VCaP (cell line): ENCODE measurements around the gene GDF2.

Source experiments
- H3K27ac ChIP-seq: fragments of 450-650 bp; 2 replicates; pipeline ENCODE4 v1.5.1; 2017
- CTCF ChIP-seq: fragments of 450-650 bp; conservative IDR thresholded peaks from 2 replicates; pipeline ENCODE4 v1.5.1; 2017; ENCODE audit warnings: mild to moderate bottlenecking, moderate library complexity

The GDF2 gene

GRCh38 chr10:47340608-47341170 lies 18.4 kb downstream of the GDF2 start:
- H3K27ac ChIP-seq: no peak overlapping the region
- peak; percentile 91 for TF ChIP-seq CTCF

GRCh38 chr10:47344996-47345870 lies 23.0 kb downstream of the GDF2 start:
- TF ChIP-seq CTCF: no peak
- H3K27ac ChIP-seq: no peak overlapping the region

- no peak for TF ChIP-seq CTCF
Measured at GRCh38 chr10:47346581-47347302, 24.5 kb downstream of the GDF2 start.

GRCh38 chr10:47347303-47347675 lies 25.0 kb downstream of the GDF2 start:
- TF ChIP-seq CTCF: no peak
- H3K27ac ChIP-seq: no peak overlapping the region

More at GRCh38 chr10:47346581-47347302, 24.5 kb downstream of the GDF2 start:
- peak overlapping the region; percentile 2; the same call in 1 of the 2 replicates for H3K27ac ChIP-seq

- no peak for TF ChIP-seq CTCF
- H3K27ac ChIP-seq: no peak within 1 kb of the TSS
Measured at GRCh38 chr10:47348138-47348651, 25.9 kb downstream of the GDF2 start, which contains the start of gene RBP3. TSS of gene RBP3 (plus strand) at chr10:47348363. CDS start at chr10:47348485, 122 bp downstream.

- TF ChIP-seq CTCF: no peak
- no peak overlapping the region for H3K27ac ChIP-seq
Measured at GRCh38 chr10:47348661-47349470, 26.6 kb downstream of the GDF2 start.
